Sigmoid colon (tissue), 7 donors: Measurements from ENCODE around the gene UBE2E2. TPM values are rescaled to one million over a fixed set of nuclear protein-coding genes. Genes with fewer than 3 reads are reported as not detected.

ENCODE experiments used
- DNase-seq: peaks from one replicate; pipeline ENCODE4 v3.0.0-alpha.2; 2019
- H3K27ac ChIP-seq, 4 donors: fragments of 200-600 bp; sonication (generic); one replicate each; pipeline ENCODE4 v1.5.1; 2016 to 2019; ENCODE audit warnings: mild to moderate bottlenecking in 1 of 4
- H3K27me3 ChIP-seq, 3 donors: fragments of 200-600 bp; sonication (generic); one replicate each; pipeline ENCODE4 v1.5.1; 2019; ENCODE audit warnings: mild to moderate bottlenecking in 1 of 3
- H3K36me3 ChIP-seq, 4 donors: fragments of 200-600 bp; sonication (generic); one replicate each; pipeline ENCODE4 v1.5.1; 2016 to 2019
- H3K4me1 ChIP-seq, 4 donors: fragments of 200-600 bp; sonication (generic); one replicate each; pipeline ENCODE4 v1.5.1; 2017 to 2019
- H3K4me3 ChIP-seq, 4 donors: fragments of 200-600 bp; sonication (generic); one replicate each; pipeline ENCODE4 v1.5.1; 2017 to 2019; ENCODE audit warnings: mild to moderate bottlenecking in 2 of 4, moderate library complexity in 1 of 4
- H3K9me3 ChIP-seq, 4 donors: fragments of 200-600 bp in 3 of 4; sonication (generic) in 3 of 4; one replicate each; pipeline versions ENCODE4 v1.5.1 to v1.6.1; 2013 to 2019
- CTCF ChIP-seq, 4 experiments: fragments of 450-650 bp in 3 of 4; fragments of 200-600 bp in 1 of 4; IDR thresholded peaks; one replicate each; pipeline ENCODE4 v1.5.1; 2016 to 2019; ENCODE audit warnings: antibody characterized with exemption in 4 of 4, mild to moderate bottlenecking in 3 of 4, moderate library complexity in 2 of 4
- EP300 ChIP-seq, 4 donors: sonication (generic); formaldehyde crosslinking; IDR thresholded peaks; one replicate each; pipeline ENCODE4 v1.6.1; 2017; ENCODE audit warnings: antibody characterized with exemption in 4 of 4
- POLR2A ChIP-seq, 2 donors: fragments of 450-650 bp; IDR thresholded peaks; one replicate each; pipeline ENCODE4 v1.6.1; 2016; ENCODE audit warnings: antibody characterized with exemption in 2 of 2, mild to moderate bottlenecking in 2 of 2, moderate library complexity in 2 of 2
- POLR2AphosphoS5 ChIP-seq, 4 donors: sonication (generic); formaldehyde crosslinking; IDR thresholded peaks; one replicate each; pipeline ENCODE4 v1.6.1; 2017; ENCODE audit warnings: antibody characterized with exemption in 4 of 4
- WGBS, 2 donors: extraction: QIAGEN DNeasy Blood & Tissue Kit; methylation state at CpG; one replicate each; pipeline ENCODE4 v1.1.7; 2013; 5-methylcytosine and 5-hydroxymethylcytosine counted together
- intact Hi-C: fragments of 100-400 bp; cut with DNase I; formaldehyde crosslinking; loops from one replicate; pipeline ENCODE4 v1.15.1; 2023
- polyA plus RNA-seq, 3 donors: library from polyadenylated mRNA; stranded (reverse); fragments of 200-250 nt; gene quantifications; one replicate each; pipeline ENCODE4 v1.2.3, GENCODE V29; 2013
- total RNA-seq, 4 donors: library from RNA; depleted of rRNA; stranded (reverse); fragments of >200 nt; gene quantifications; one replicate each; pipeline ENCODE4 v1.1.0, GENCODE V29; 2016
- donor health status: healthy with polysubstance abuse.
- donor health status: Bipolar disorder and iron deficiency.
- donor health status: healthy.

Gene UBE2E2
- total and polyA plus RNA-seq, 7 donors, result 3.7 to 135 (median 34.6) TPM

DNA sequence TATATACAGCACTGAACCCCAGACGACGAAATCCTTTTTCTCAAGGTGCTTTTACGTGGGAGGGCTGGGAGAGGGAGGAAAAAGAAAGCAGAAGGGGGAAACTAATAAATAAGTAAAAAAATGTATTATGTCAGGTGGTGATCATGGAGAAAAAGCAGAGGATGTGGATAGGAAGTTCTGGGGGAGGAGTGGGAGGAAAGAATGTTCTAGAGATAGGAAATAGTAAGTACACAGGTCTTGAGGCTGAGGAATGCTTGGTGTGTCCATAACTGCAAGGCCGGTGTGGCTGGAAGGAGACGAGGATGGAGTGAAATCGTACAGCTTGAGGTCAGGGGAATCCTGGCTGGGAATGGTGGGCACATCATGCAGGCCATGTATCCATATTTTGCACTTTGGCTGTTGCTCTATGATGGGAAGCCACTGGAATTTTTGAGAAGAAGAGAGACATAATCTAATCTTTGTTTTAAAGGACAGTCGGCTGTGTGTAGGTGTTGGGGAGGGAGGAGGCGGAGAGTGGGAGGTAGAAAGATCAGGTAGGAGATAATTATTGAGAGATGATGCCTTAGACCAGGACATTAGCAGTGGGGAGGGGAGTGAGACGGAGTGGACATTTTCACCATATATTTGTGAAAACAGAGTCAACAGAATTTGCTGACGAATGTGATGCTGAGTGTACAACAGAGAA, 1.8 kb upstream of the UBE2E2 start:
- no peak overlapping the region for H3K4me3 ChIP-seq
- H3K4me1 ChIP-seq, result peaks cover 0 to 36% (median 22%) of the 10 kb centered on the region in 4 donors
- no peaks in the 10 kb centered on the region for H3K27me3 ChIP-seq
- H3K36me3 ChIP-seq, result no peaks in the 10 kb centered on the region
- 79 to 87% methylated on average over 10 of the region's 10 CpGs for WGBS, 2 donors
- H3K27ac ChIP-seq, result no peak overlapping the region
- no peak for DNase-seq
- TF ChIP-seq POLR2AphosphoS5 (IDR thresholded peaks at IDR 0.05), result no peak
- no peak for TF ChIP-seq EP300 (IDR thresholded peaks at IDR 0.05)
- no peak for TF ChIP-seq POLR2A (IDR thresholded peaks at IDR 0.05)
- no peak for TF ChIP-seq CTCF (IDR thresholded peaks at IDR 0.05)
- no peaks in the 10 kb centered on the region for H3K9me3 ChIP-seq
- intact Hi-C loops, result loop anchor here (5.0 to 10.0 kb wide), 4 partner anchors 84 to 484 kb away; no protein-coding TSS in a partner anchor

GRCh38 chr3:23202203-23202920, 765 bp upstream of the UBE2E2 start:
- intact Hi-C loops, result loop anchor here (2.0 to 10.0 kb wide), 5 partner anchors 85 to 602 kb away; partner anchors contain the start of gene UBE2E1
- Histone ChIP-seq H3K27me3 (no peaks in the 10 kb centered on the region), H3K9me3 (no peaks in the 10 kb centered on the region), H3K27ac (peak overlapping the region; percentile 80 to 93 (median 86)), H3K36me3 (no peaks in the 10 kb centered on the region), H3K4me3 (peak overlapping the region; percentile 52 to 99 (median 90)), H3K4me1 (peaks cover 0 to 45% (median 27%) of the 10 kb centered on the region in 4 donors)
- TF ChIP-seq CTCF (IDR thresholded peaks at IDR 0.05), result no peak
- TF ChIP-seq POLR2A (IDR thresholded peaks at IDR 0.05), result no peak
- TF ChIP-seq POLR2AphosphoS5 (IDR thresholded peaks at IDR 0.05), result no peak
- no peak for TF ChIP-seq EP300 (IDR thresholded peaks at IDR 0.05)
- no peak for DNase-seq
- 5 to 16% methylated on average over 41 of the region's 41 CpGs for WGBS, 2 donors

- intact Hi-C loops, result loop anchor here (2.0 to 10.0 kb wide), 5 partner anchors 87 to 601 kb away; partner anchors contain the start of gene UBE2E1
- Histone ChIP-seq H3K27ac (peak overlapping the region; percentile 80 to 93 (median 86)), H3K9me3 (no peaks in the 10 kb centered on the region), H3K27me3 (no peaks in the 10 kb centered on the region), H3K36me3 (no peaks in the 10 kb centered on the region), H3K4me1 (peaks cover 0 to 40% (median 24%) of the 10 kb centered on the region in 4 donors), H3K4me3 (peak overlapping the region; percentile 67 to 99 (median 90))
- DNase-seq, result peak; percentile 66
- TF ChIP-seq POLR2A (IDR thresholded peaks at IDR 0.05) (no peak), POLR2AphosphoS5 (IDR thresholded peaks at IDR 0.05) (no peak), EP300 (IDR thresholded peaks at IDR 0.05) (no peak), CTCF (IDR thresholded peaks at IDR 0.05) (no peak)
- WGBS, 2 donors, result 1 to 2% methylated on average over 19 of the region's 19 CpGs
Observed at GRCh38 chr3:23203708-23204330, 692 bp downstream of the UBE2E2 start.

GRCh38 chr3:23206366-23206765, 3.2 kb downstream of the UBE2E2 start:
- no peak for TF ChIP-seq EP300 (IDR thresholded peaks at IDR 0.05)
- no peak for TF ChIP-seq CTCF (IDR thresholded peaks at IDR 0.05)
- no peak for TF ChIP-seq POLR2A (IDR thresholded peaks at IDR 0.05)
- TF ChIP-seq POLR2AphosphoS5 (IDR thresholded peaks at IDR 0.05), result no peak
- no peak for DNase-seq
- intact Hi-C loops, result loop anchor here (10.0 kb wide), 3 partner anchors 248 to 478 kb away; no protein-coding TSS in a partner anchor
- Histone ChIP-seq H3K36me3 (peaks cover 0 to 12% (median 0%) of the 10 kb centered on the region in 4 donors), H3K4me1 (peaks cover 0 to 38% (median 23%) of the 10 kb centered on the region in 4 donors), H3K4me3 (no peak overlapping the region), H3K9me3 (no peaks in the 10 kb centered on the region), H3K27ac (no peak overlapping the region), H3K27me3 (no peaks in the 10 kb centered on the region)
- 76 to 89% methylated on average over 3 of the region's 3 CpGs for WGBS, 2 donors
